OCI-LY7 (cell line): Measurements from ENCODE around the gene LDLRAP1. TPM values are rescaled to one million over a fixed set of nuclear protein-coding genes. Genes with fewer than 3 reads are reported as not detected.

Experiments used
- BruUV-seq: library from RNA; stranded (reverse); fragments of 400-500 nt; replicated peaks from 2 replicates; lab custom pipeline; 2021; lab: Mats Ljungman, UMichigan
- CTCF ChIA-PET: fragments of 300-600 bp; sonication (Branson Sonifier 250); formaldehyde crosslinking; loops from one replicate; lab custom pipeline; 2022; ENCODE audit warnings: antibody characterized with exemption; ENCODE audit not compliant: unreplicated experiment; lab: Charles Lee
- POLR2A ChIA-PET: fragments of 300-600 bp; sonication (Branson Sonifier 250); formaldehyde crosslinking; loops from one replicate; lab custom pipeline; 2022; ENCODE audit warnings: antibody characterized with exemption; lab: Charles Lee
- DNase-seq: peaks from one replicate; pipeline ENCODE4 v3.0.0-alpha.2; 2015; ENCODE audit warnings: low spot score
- H2AFZ ChIP-seq: fragments of 200-600 bp; sonication (generic), shearing (Covaris generic); 2 replicates; pipeline ENCODE4 v1.6.1; 2014; ENCODE audit warnings: mild to moderate bottlenecking, antibody characterized with exemption, low read length, moderate library complexity
- H3K27ac ChIP-seq: fragments of 200-600 bp; sonication (generic); 2 replicates; pipeline ENCODE4 v1.5.1; 2014; ENCODE audit warnings: mixed run types, low read depth, mild to moderate bottlenecking, moderate library complexity, low read length, inconsistent platforms; ENCODE audit not compliant: poor library complexity, severe bottlenecking
- H3K36me3 ChIP-seq: fragments of 200-600 bp; sonication (generic); 2 replicates; pipeline ENCODE4 v1.6.1; 2014; ENCODE audit warnings: mild to moderate bottlenecking, antibody characterized with exemption, low read length, moderate library complexity, mixed read lengths; ENCODE audit not compliant: insufficient read depth
- H3K4me1 ChIP-seq: fragments of 200-600 bp; sonication (generic); 2 replicates; pipeline ENCODE4 v1.5.1; 2014; ENCODE audit warnings: mild to moderate bottlenecking, low read length; ENCODE audit not compliant: insufficient read depth, poor library complexity, severe bottlenecking
- H3K4me2 ChIP-seq: fragments of 200-600 bp; sonication (generic); 2 replicates; pipeline ENCODE4 v1.6.1; 2014; ENCODE audit warnings: mild to moderate bottlenecking, low read length
- H3K4me3 ChIP-seq: fragments of 200-600 bp; sonication (generic); 2 replicates; pipeline ENCODE4 v1.5.1; 2014; ENCODE audit warnings: mild to moderate bottlenecking, low read depth, low read length; ENCODE audit not compliant: poor library complexity, severe bottlenecking
- H3K79me2 ChIP-seq: fragments of 200-600 bp; sonication (generic); 2 replicates; pipeline ENCODE4 v1.6.1; 2016; ENCODE audit warnings: low read depth, mild to moderate bottlenecking, low read length, moderate library complexity, mixed read lengths; ENCODE audit not compliant: insufficient read depth
- H3K9me2 ChIP-seq: fragments of 200-600 bp; sonication (generic); 2 replicates; pipeline ENCODE4 v1.6.1; 2016; ENCODE audit warnings: mild to moderate bottlenecking, low read length, mixed read lengths; ENCODE audit not compliant: insufficient read depth
- H3K9me3 ChIP-seq: fragments of 200-600 bp; sonication (generic); 2 replicates; pipeline ENCODE4 v1.6.1; 2014; ENCODE audit warnings: mild to moderate bottlenecking, mixed run types, low read length, mixed read lengths
- H4K20me1 ChIP-seq: fragments of 200-600 bp; sonication (generic); 2 replicates; pipeline ENCODE4 v1.6.1; 2014; ENCODE audit warnings: mild to moderate bottlenecking, antibody characterized with exemption, low read length, moderate library complexity, mixed read lengths; ENCODE audit not compliant: insufficient read depth
- EZH2phosphoT487 ChIP-seq: fragments of 200-600 bp; sonication (generic); IDR thresholded peaks from 2 replicates; pipeline ENCODE4 v1.6.1; 2018; ENCODE audit warnings: low read depth, borderline replicate concordance, mild to moderate bottlenecking, mixed run types, antibody characterized with exemption, low read length, moderate library complexity, mixed read lengths
- intact Hi-C: fragments of 100-400 bp; cut with micrococcal nuclease; formaldehyde crosslinking; loops from one replicate; pipeline ENCODE4 v1.10.0; 2022; ENCODE audit not compliant: unreplicated experiment
- total RNA-seq, 2 experiments: library from RNA; depleted of rRNA in 1 of 2; stranded (reverse); fragments of >200 nt in 1 of 2; shearing (Covaris generic) in 1 of 2; gene quantifications; 2 replicates each; pipeline ENCODE4 v1.2.3, GENCODE V29; 2014 to 2022
- TF ChIP-seq, protein P1 (sequence below): fragments of 200-600 bp; sonication (generic); conservative IDR thresholded peaks from 2 replicates; pipeline ENCODE4 v1.5.1; 2014; ENCODE audit warnings: mild to moderate bottlenecking, antibody characterized with exemption, low read length, moderate library complexity, mixed read lengths

LDLRAP1 gene
- total RNA-seq, 2 experiments from 2014 or later: 14.9 to 36.2 TPM

DNA sequence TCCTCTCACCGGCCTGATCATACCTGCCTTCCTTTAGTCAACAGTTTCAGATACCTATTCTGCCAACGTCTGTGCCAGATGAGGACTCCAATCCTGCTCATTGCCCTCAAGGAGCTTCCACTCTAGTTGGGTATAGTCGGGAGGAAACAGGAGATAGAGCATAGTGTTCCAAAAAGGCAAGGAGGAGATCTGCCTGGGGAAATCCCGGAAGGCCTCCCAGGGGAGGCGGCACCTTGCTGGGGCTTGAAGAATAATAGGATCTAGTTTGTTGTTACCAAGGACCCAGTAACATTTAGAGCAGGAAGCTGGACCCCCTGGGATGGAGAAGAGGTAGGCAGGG lies 12.3 kb downstream of the LDLRAP1 start:
- Histone ChIP-seq H3K4me2 (no peak overlapping the region), H4K20me1 (no peaks in the 10 kb centered on the region), H2AFZ (no peak overlapping the region), H3K4me3 (no peak overlapping the region), H3K27ac (no peak overlapping the region), H3K79me2 (peaks cover 5% of the 10 kb centered on the region; the same call in 1 of the 2 replicates), H3K9me3 (no peaks in the 10 kb centered on the region), H3K4me1 (peaks cover 42% of the 10 kb centered on the region), H3K36me3 (peaks cover 27% of the 10 kb centered on the region), H3K9me2 (no peaks in the 10 kb centered on the region)
- POLR2A ChIA-PET: no interaction called here
- TF ChIP-seq, protein P1, sequence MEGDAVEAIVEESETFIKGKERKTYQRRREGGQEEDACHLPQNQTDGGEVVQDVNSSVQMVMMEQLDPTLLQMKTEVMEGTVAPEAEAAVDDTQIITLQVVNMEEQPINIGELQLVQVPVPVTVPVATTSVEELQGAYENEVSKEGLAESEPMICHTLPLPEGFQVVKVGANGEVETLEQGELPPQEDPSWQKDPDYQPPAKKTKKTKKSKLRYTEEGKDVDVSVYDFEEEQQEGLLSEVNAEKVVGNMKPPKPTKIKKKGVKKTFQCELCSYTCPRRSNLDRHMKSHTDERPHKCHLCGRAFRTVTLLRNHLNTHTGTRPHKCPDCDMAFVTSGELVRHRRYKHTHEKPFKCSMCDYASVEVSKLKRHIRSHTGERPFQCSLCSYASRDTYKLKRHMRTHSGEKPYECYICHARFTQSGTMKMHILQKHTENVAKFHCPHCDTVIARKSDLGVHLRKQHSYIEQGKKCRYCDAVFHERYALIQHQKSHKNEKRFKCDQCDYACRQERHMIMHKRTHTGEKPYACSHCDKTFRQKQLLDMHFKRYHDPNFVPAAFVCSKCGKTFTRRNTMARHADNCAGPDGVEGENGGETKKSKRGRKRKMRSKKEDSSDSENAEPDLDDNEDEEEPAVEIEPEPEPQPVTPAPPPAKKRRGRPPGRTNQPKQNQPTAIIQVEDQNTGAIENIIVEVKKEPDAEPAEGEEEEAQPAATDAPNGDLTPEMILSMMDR: no peak
- TF ChIP-seq EZH2phosphoT487: no peak
- intact Hi-C loops: no loop called here
- no peak for DNase-seq
- BruUV-seq: no TSS peak
- CTCF ChIA-PET: no interaction called here

DNA sequence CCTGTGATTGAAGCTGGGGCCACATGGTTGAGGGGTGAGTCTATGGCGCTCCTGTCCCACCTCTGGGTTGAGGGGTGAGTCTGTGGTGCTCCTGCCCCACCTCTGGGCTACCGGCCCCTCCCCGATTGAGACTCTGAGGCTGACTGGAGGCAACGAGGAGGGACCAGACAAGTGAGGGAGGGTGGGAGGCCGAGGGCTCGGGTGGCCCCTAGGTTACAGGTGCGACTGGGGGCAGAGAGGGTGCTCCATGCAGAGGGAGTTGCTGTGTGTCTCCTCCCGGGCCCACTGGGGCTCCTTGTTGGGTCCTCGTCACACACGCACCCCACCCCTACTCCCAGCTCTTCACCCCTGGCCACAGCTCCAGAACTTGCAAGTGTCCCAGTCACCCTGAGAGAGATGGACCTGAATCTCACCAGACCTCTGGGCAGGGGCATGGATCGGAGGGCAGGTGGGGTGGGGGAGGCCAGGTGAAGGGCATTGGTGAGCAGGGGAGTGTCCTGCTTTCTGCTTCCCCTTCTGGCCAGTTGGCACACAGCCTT lies 12.8 kb downstream of the LDLRAP1 start:
- Histone ChIP-seq H3K36me3 (peaks cover 27% of the 10 kb centered on the region), H3K27ac (no peak overlapping the region), H3K4me2 (no peak overlapping the region), H4K20me1 (no peaks in the 10 kb centered on the region), H2AFZ (no peak overlapping the region), H3K9me3 (no peaks in the 10 kb centered on the region), H3K9me2 (no peaks in the 10 kb centered on the region), H3K4me3 (no peak overlapping the region), H3K4me1 (peaks cover 42% of the 10 kb centered on the region), H3K79me2 (0 out of 2 replicates have a peak, but pooled peaks cover 4% of the 10 kb centered on the region)
- CTCF ChIA-PET: no interaction called here
- no peak for DNase-seq
- TF ChIP-seq, protein P1: no peak
- no peak for TF ChIP-seq EZH2phosphoT487
- intact Hi-C loops: no loop called here
- POLR2A ChIA-PET: no interaction called here
- BruUV-seq: no TSS peak

DNA sequence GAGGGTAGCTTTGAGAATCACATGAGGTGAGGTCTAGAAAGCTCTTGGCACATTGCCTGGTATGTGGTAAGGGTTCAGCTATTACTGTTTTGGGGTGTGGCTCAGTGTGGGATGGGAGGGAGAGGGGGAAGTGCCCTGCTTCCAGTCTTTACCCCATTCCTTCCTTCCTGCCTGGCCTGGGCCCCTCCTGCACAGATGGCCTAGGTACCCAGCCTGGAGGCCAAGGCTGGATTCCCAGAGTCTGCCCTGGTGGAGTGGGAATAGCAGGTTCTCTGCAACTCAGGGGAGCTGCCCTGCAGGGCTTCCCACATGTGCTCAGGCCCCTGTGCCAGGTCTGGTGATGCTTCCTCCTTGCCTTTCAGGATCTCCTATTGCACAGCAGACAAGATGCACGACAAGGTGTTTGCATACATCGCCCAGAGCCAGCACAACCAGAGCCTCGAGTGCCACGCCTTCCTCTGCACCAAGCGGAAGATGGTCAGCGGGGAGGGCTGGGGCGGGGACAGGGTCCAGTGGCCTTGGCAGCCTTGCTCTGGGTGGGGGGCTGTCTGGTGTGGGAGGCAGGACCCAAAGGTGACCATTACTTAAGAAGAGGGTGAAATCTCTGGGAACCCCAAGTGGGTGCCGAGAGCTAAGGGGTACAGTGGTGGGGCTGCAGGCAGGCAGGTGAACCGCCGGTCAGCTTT lies 13.5 kb downstream of the LDLRAP1 start:
- Histone ChIP-seq H2AFZ (no peak overlapping the region), H3K4me2 (no peak overlapping the region), H3K4me3 (no peak overlapping the region), H3K4me1 (peaks cover 42% of the 10 kb centered on the region), H3K79me2 (no peaks in the 10 kb centered on the region), H4K20me1 (no peaks in the 10 kb centered on the region), H3K36me3 (peaks cover 27% of the 10 kb centered on the region), H3K27ac (no peak overlapping the region), H3K9me2 (no peaks in the 10 kb centered on the region), H3K9me3 (no peaks in the 10 kb centered on the region)
- no TSS peak for BruUV-seq
- no peak for DNase-seq
- CTCF ChIA-PET: no interaction called here
- POLR2A ChIA-PET: no interaction called here
- TF ChIP-seq, protein P1: no peak
- no peak for TF ChIP-seq EZH2phosphoT487
- intact Hi-C loops: no loop called here
